ENCODE results near the gene ASPHD1.

DNA sequence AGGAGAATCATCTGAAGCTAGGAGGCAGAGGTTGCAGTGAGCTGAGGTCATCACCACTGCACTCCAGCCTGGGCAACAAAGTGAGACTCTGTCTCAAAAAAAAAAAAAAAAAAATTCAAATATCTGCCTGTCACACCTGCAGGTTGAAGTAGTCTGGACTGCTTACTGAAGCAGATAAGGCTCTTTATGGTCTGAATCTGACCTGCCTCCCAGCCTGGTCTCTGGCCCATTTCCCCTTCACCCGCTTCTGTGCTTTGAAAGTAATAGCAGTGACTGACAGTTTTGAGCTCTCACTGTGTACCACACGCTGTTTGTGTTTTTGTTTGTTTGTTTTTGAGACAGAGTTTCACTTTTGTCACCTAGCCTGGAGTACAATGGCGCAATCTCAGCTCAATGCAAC lies 6.7 kb upstream of the ASPHD1 start:
- TF ChIP-seq, protein P1, sequence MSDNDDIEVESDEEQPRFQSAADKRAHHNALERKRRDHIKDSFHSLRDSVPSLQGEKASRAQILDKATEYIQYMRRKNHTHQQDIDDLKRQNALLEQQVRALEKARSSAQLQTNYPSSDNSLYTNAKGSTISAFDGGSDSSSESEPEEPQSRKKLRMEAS (IDR thresholded peaks at IDR 0.05) = no peak
- TF ChIP-seq YY1 (IDR thresholded peaks at IDR 0.05; ENCODE audit: low read depth) = no peak
- no peak for TF ChIP-seq TAF1 (IDR thresholded peaks at IDR 0.05; ENCODE audit: low read depth)
- TF ChIP-seq, protein P2, sequence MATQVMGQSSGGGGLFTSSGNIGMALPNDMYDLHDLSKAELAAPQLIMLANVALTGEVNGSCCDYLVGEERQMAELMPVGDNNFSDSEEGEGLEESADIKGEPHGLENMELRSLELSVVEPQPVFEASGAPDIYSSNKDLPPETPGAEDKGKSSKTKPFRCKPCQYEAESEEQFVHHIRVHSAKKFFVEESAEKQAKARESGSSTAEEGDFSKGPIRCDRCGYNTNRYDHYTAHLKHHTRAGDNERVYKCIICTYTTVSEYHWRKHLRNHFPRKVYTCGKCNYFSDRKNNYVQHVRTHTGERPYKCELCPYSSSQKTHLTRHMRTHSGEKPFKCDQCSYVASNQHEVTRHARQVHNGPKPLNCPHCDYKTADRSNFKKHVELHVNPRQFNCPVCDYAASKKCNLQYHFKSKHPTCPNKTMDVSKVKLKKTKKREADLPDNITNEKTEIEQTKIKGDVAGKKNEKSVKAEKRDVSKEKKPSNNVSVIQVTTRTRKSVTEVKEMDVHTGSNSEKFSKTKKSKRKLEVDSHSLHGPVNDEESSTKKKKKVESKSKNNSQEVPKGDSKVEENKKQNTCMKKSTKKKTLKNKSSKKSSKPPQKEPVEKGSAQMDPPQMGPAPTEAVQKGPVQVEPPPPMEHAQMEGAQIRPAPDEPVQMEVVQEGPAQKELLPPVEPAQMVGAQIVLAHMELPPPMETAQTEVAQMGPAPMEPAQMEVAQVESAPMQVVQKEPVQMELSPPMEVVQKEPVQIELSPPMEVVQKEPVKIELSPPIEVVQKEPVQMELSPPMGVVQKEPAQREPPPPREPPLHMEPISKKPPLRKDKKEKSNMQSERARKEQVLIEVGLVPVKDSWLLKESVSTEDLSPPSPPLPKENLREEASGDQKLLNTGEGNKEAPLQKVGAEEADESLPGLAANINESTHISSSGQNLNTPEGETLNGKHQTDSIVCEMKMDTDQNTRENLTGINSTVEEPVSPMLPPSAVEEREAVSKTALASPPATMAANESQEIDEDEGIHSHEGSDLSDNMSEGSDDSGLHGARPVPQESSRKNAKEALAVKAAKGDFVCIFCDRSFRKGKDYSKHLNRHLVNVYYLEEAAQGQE (IDR thresholded peaks at IDR 0.05; ENCODE audit: low read depth) = no peak
- TF ChIP-seq RAD21 (IDR thresholded peaks at IDR 0.05; ENCODE audit: low read depth) = no peak
- TF ChIP-seq EP300 (IDR thresholded peaks at IDR 0.05; ENCODE audit: borderline replicate concordance) = no peak
- no peak for TF ChIP-seq TEAD4 (IDR thresholded peaks at IDR 0.05)
- TF ChIP-seq, protein P3, sequence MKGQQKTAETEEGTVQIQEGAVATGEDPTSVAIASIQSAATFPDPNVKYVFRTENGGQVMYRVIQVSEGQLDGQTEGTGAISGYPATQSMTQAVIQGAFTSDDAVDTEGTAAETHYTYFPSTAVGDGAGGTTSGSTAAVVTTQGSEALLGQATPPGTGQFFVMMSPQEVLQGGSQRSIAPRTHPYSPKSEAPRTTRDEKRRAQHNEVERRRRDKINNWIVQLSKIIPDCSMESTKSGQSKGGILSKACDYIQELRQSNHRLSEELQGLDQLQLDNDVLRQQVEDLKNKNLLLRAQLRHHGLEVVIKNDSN (IDR thresholded peaks at IDR 0.05) = no peak
- TF ChIP-seq CEBPB (IDR thresholded peaks at IDR 0.05) = no peak
- no peak for TF ChIP-seq EGR1 (IDR thresholded peaks at IDR 0.05)
- TF ChIP-seq TCF12 (IDR thresholded peaks at IDR 0.05; ENCODE audit: low read depth) = no peak
- TF ChIP-seq CREB1 (IDR thresholded peaks at IDR 0.05; ENCODE audit: low read depth) = no peak
- TF ChIP-seq ZBTB7A (IDR thresholded peaks at IDR 0.05; ENCODE audit: low read depth) = no peak
- TF ChIP-seq FOXM1 (IDR thresholded peaks at IDR 0.05; ENCODE audit: borderline replicate concordance, low read depth) = no peak

Data from Ishikawa (cell line).